ENCODE data around the gene SLC16A8. TPM values are rescaled to one million over a fixed set of nuclear protein-coding genes. Genes with fewer than 3 reads are reported as not detected.
"Not testable (repeated sequence)": the region's sequence is repeated elsewhere in the genome, so short reads cannot be mapped to it uniquely, and the experiment has no call there.

The SLC16A8 gene
- total RNA-seq, 2 donors from 2014 or later: 0.28 TPM; not detected in 1

GRCh38 chr22:38125038-38125610, 41.1 kb upstream of the SLC16A8 start:
- Histone ChIP-seq H3K4me3 (no peak overlapping the region), H3K4me1 (no peaks in the 10 kb centered on the region), H3K9me3 (no peaks in the 10 kb centered on the region), H3K36me3 (no peaks in the 10 kb centered on the region), H3K27ac (no peak overlapping the region), H3K27me3 (no peaks in the 10 kb centered on the region)
- no peak for TF ChIP-seq CTCF (IDR thresholded peaks at IDR 0.05)
- DNase-seq (ENCODE audit: low spot score): no peak

DNA sequence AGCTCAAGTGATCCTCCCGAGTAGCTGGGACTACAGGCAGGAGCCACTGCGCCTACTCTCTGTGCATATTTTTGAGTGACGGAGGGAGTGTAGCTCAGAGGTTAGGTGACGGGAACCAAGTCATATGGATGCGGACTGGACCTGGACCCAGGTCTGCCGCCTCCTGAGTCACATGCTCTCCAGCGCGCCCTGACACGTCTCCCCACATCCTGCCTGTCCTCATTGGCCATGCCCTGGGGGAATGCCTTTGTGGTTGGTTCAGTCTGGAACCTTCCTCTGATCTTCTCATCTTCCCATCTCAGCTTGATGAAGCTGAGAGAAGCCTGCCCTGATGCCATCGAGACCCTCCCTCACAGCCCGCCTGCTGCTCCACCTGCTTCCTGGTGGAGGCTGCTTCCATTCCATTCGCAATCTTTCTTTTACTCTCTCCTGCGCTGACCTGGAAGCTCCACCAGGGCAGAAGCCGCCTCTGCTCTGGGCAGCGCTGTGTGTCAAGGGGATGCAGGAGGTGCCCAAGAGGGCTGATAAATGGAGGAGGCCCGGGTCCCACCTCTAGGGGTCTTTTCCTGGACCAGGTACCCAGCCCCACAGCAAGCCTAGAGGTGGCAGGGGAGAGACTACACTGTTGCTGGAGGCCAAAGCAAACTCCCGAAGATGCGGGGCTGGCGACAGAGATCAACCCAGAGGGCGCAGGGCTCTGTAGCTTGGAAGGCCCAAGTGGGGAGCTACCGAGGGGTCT, 40.4 kb upstream of the SLC16A8 start:
- Histone ChIP-seq H3K9me3 (no peaks in the 10 kb centered on the region), H3K36me3 (no peaks in the 10 kb centered on the region), H3K27ac (no peak overlapping the region), H3K4me3 (no peak overlapping the region), H3K27me3 (no peaks in the 10 kb centered on the region), H3K4me1 (no peaks in the 10 kb centered on the region)
- no peak for TF ChIP-seq CTCF (IDR thresholded peaks at IDR 0.05)
- DNase-seq (ENCODE audit: low spot score): no peak

DNA sequence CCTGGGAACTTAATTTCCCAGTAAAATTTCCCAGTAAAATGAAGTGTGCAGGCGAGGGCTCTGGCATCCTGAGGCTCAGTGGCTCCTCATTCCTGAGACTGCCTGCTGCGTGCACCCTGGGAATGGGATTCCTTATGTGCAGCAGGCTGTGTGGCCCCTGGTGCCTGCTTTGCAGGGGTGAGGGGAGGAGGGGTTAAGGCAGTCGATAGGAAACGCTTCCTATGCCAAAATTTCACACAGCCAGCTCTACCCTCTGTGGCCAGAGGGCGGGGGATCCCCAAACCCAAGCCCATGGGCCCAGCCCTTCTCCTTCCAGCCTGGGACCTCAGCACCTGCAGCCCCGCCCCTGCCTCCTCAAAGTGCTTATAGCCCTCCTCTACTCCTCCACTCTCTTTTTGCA, 38.6 kb upstream of the SLC16A8 start:
- no peaks in the 10 kb centered on the region for H3K4me1 ChIP-seq
- no peak overlapping the region for H3K27ac ChIP-seq
- no peak for DNase-seq (ENCODE audit: low spot score)

GRCh38 chr22:38120359-38121110, 36.6 kb upstream of the SLC16A8 start:
- H3K4me1 ChIP-seq: no peaks in the 10 kb centered on the region
- H3K4me3 ChIP-seq: no peak overlapping the region
- DNase-seq (ENCODE audit: low spot score): no peak
- no peak for TF ChIP-seq CTCF (IDR thresholded peaks at IDR 0.05)
- H3K36me3 ChIP-seq: no peaks in the 10 kb centered on the region
- H3K27me3 ChIP-seq: no peaks in the 10 kb centered on the region
- H3K27ac ChIP-seq: no peak overlapping the region
- H3K9me3 ChIP-seq: no peaks in the 10 kb centered on the region

More for the DNA sequence above, 38.6 kb upstream of the SLC16A8 start:
- Histone ChIP-seq H3K9me3 (no peaks in the 10 kb centered on the region), H3K27me3 (no peaks in the 10 kb centered on the region), H3K36me3 (no peaks in the 10 kb centered on the region), H3K4me3 (no peak overlapping the region)
- TF ChIP-seq CTCF (IDR thresholded peaks at IDR 0.05): no peak

- peaks cover 0 to 12% of the 10 kb centered on the region in 2 donors for H3K4me1 ChIP-seq
- H3K27ac ChIP-seq; DNase-seq (ENCODE audit: low spot score); H3K27me3 ChIP-seq; H3K36me3 ChIP-seq; H3K4me3 ChIP-seq; H3K9me3 ChIP-seq: not testable (repeated sequence)
Observed at GRCh38 chr22:38118747-38119146, 34.8 kb upstream of the SLC16A8 start.

GRCh38 chr22:38118182-38118581, 34.2 kb upstream of the SLC16A8 start:
- no peaks in the 10 kb centered on the region for H3K27me3 ChIP-seq
- no peaks in the 10 kb centered on the region for H3K9me3 ChIP-seq
- H3K36me3 ChIP-seq: no peaks in the 10 kb centered on the region
- peaks cover 0 to 12% of the 10 kb centered on the region in 2 donors for H3K4me1 ChIP-seq
- no peak for TF ChIP-seq CTCF (IDR thresholded peaks at IDR 0.05)
- no peak overlapping the region for H3K4me3 ChIP-seq
- H3K27ac ChIP-seq: no peak overlapping the region
- DNase-seq (ENCODE audit: low spot score): no peak

GRCh38 chr22:38117556-38117955, 33.6 kb upstream of the SLC16A8 start:
- H3K27ac ChIP-seq; H3K27me3 ChIP-seq; H3K4me3 ChIP-seq; H3K36me3 ChIP-seq; H3K9me3 ChIP-seq; DNase-seq (ENCODE audit: low spot score): not testable (repeated sequence)
- peaks cover 0 to 12% of the 10 kb centered on the region in 2 donors for H3K4me1 ChIP-seq

All from right atrium auricular region (tissue), 2 donors.